ENCODE measurements around the gene CPPED1.

Gene CPPED1

GRCh38 chr16:12658506-12658905 lies 145.2 kb downstream of the CPPED1 start:
- no peaks in the 10 kb centered on the region for H3K9me3 ChIP-seq (ENCODE audit: insufficient read depth, low read length)
- DNase-seq (ENCODE audit: low read depth, low spot score), result no peak
- H3K9ac ChIP-seq (ENCODE audit: insufficient read length, low read depth), result no peak overlapping the region
- no peak for TF ChIP-seq YY1 (IDR thresholded peaks at IDR 0.05; ENCODE audit: insufficient read depth, insufficient read length)
- TF ChIP-seq ZNF274 (IDR thresholded peaks at IDR 0.05; ENCODE audit: low read depth, low read length), result no peak
- no peak for TF ChIP-seq SUZ12 (IDR thresholded peaks at IDR 0.05; ENCODE audit: extremely low read depth, insufficient read depth, insufficient read length)
- no peaks in the 10 kb centered on the region for H3K36me3 ChIP-seq (ENCODE audit: insufficient read depth, insufficient read length, low read length)
- no peaks in the 10 kb centered on the region for H3K4me1 ChIP-seq (ENCODE audit: insufficient read depth, insufficient read length)
- H3K4me3 ChIP-seq (ENCODE audit: insufficient read length, low read depth), result no peak overlapping the region
- no peaks in the 10 kb centered on the region for H3K27me3 ChIP-seq (ENCODE audit: insufficient read depth, insufficient read length)

- TF ChIP-seq YY1 (IDR thresholded peaks at IDR 0.05; ENCODE audit: insufficient read depth, insufficient read length), result no peak
- TF ChIP-seq ZNF274 (IDR thresholded peaks at IDR 0.05; ENCODE audit: low read depth, low read length), result no peak
- no peak for TF ChIP-seq SUZ12 (IDR thresholded peaks at IDR 0.05; ENCODE audit: extremely low read depth, insufficient read depth, insufficient read length)
- Histone ChIP-seq H3K9me3 (ENCODE audit: insufficient read depth, low read length) (no peaks in the 10 kb centered on the region), H3K9ac (ENCODE audit: insufficient read length, low read depth) (no peak overlapping the region), H3K27me3 (ENCODE audit: insufficient read depth, insufficient read length) (no peaks in the 10 kb centered on the region), H3K4me3 (ENCODE audit: insufficient read length, low read depth) (no peak overlapping the region), H3K4me1 (ENCODE audit: insufficient read depth, insufficient read length) (no peaks in the 10 kb centered on the region), H3K36me3 (ENCODE audit: insufficient read depth, insufficient read length, low read length) (no peaks in the 10 kb centered on the region)
- no peak for DNase-seq (ENCODE audit: low read depth, low spot score)
Observed at GRCh38 chr16:12655537-12655936, 148.2 kb downstream of the CPPED1 start.

- DNase-seq (ENCODE audit: low read depth, low spot score), result no peak
- no peaks in the 10 kb centered on the region for H3K4me1 ChIP-seq (ENCODE audit: insufficient read depth, insufficient read length)
- TF ChIP-seq SUZ12 (IDR thresholded peaks at IDR 0.05; ENCODE audit: extremely low read depth, insufficient read depth, insufficient read length) (no peak), YY1 (IDR thresholded peaks at IDR 0.05; ENCODE audit: insufficient read depth, insufficient read length) (no peak), ZNF274 (IDR thresholded peaks at IDR 0.05; ENCODE audit: low read depth, low read length) (no peak)
- H3K4me3 ChIP-seq (ENCODE audit: insufficient read length, low read depth), result no peak overlapping the region
- no peaks in the 10 kb centered on the region for H3K36me3 ChIP-seq (ENCODE audit: insufficient read depth, insufficient read length, low read length)
- no peaks in the 10 kb centered on the region for H3K27me3 ChIP-seq (ENCODE audit: insufficient read depth, insufficient read length)
- H3K9me3 ChIP-seq (ENCODE audit: insufficient read depth, low read length), result no peaks in the 10 kb centered on the region
- H3K9ac ChIP-seq (ENCODE audit: insufficient read length, low read depth), result no peak overlapping the region
Observed at GRCh38 chr16:12653820-12654392, 149.8 kb downstream of the CPPED1 start.

- no peaks in the 10 kb centered on the region for H3K36me3 ChIP-seq (ENCODE audit: insufficient read depth, insufficient read length, low read length)
- no peaks in the 10 kb centered on the region for H3K9me3 ChIP-seq (ENCODE audit: insufficient read depth, low read length)
- no peak overlapping the region for H3K4me3 ChIP-seq (ENCODE audit: insufficient read length, low read depth)
- H3K9ac ChIP-seq (ENCODE audit: insufficient read length, low read depth), result no peak overlapping the region
- no peaks in the 10 kb centered on the region for H3K4me1 ChIP-seq (ENCODE audit: insufficient read depth, insufficient read length)
- no peak for DNase-seq (ENCODE audit: low read depth, low spot score)
- TF ChIP-seq YY1 (IDR thresholded peaks at IDR 0.05; ENCODE audit: insufficient read depth, insufficient read length) (no peak), ZNF274 (IDR thresholded peaks at IDR 0.05; ENCODE audit: low read depth, low read length) (no peak), SUZ12 (IDR thresholded peaks at IDR 0.05; ENCODE audit: extremely low read depth, insufficient read depth, insufficient read length) (no peak)
- no peaks in the 10 kb centered on the region for H3K27me3 ChIP-seq (ENCODE audit: insufficient read depth, insufficient read length)
Observed at GRCh38 chr16:12652924-12653323, 150.8 kb downstream of the CPPED1 start.

GRCh38 chr16:12651765-12652512 lies 151.7 kb downstream of the CPPED1 start:
- Histone ChIP-seq H3K36me3 (ENCODE audit: insufficient read depth, insufficient read length, low read length) (no peaks in the 10 kb centered on the region), H3K9ac (ENCODE audit: insufficient read length, low read depth) (no peak overlapping the region), H3K9me3 (ENCODE audit: insufficient read depth, low read length) (no peaks in the 10 kb centered on the region), H3K27me3 (ENCODE audit: insufficient read depth, insufficient read length) (no peaks in the 10 kb centered on the region), H3K4me3 (ENCODE audit: insufficient read length, low read depth) (no peak overlapping the region), H3K4me1 (ENCODE audit: insufficient read depth, insufficient read length) (no peaks in the 10 kb centered on the region)
- DNase-seq (ENCODE audit: low read depth, low spot score), result no peak
- TF ChIP-seq SUZ12 (IDR thresholded peaks at IDR 0.05; ENCODE audit: extremely low read depth, insufficient read depth, insufficient read length) (no peak), YY1 (IDR thresholded peaks at IDR 0.05; ENCODE audit: insufficient read depth, insufficient read length) (no peak), ZNF274 (IDR thresholded peaks at IDR 0.05; ENCODE audit: low read depth, low read length) (no peak)

- no peaks in the 10 kb centered on the region for H3K36me3 ChIP-seq (ENCODE audit: insufficient read depth, insufficient read length, low read length)
- TF ChIP-seq YY1 (IDR thresholded peaks at IDR 0.05; ENCODE audit: insufficient read depth, insufficient read length), result no peak
Observed at GRCh38 chr16:12649356-12649755, 154.3 kb downstream of the CPPED1 start.

GRCh38 chr16:12646490-12647274 lies 157.0 kb downstream of the CPPED1 start:
- no peaks in the 10 kb centered on the region for H3K9me3 ChIP-seq (ENCODE audit: insufficient read depth, low read length)
- no peak overlapping the region for H3K9ac ChIP-seq (ENCODE audit: insufficient read length, low read depth)
- no peaks in the 10 kb centered on the region for H3K27me3 ChIP-seq (ENCODE audit: insufficient read depth, insufficient read length)
- no peak for DNase-seq (ENCODE audit: low read depth, low spot score)
- no peaks in the 10 kb centered on the region for H3K36me3 ChIP-seq (ENCODE audit: insufficient read depth, insufficient read length, low read length)
- no peak overlapping the region for H3K4me3 ChIP-seq (ENCODE audit: insufficient read length, low read depth)
- no peak for TF ChIP-seq SUZ12 (IDR thresholded peaks at IDR 0.05; ENCODE audit: extremely low read depth, insufficient read depth, insufficient read length)
- TF ChIP-seq ZNF274 (IDR thresholded peaks at IDR 0.05; ENCODE audit: low read depth, low read length), result no peak
- no peak for TF ChIP-seq YY1 (IDR thresholded peaks at IDR 0.05; ENCODE audit: insufficient read depth, insufficient read length)
- H3K4me1 ChIP-seq (ENCODE audit: insufficient read depth, insufficient read length), result no peaks in the 10 kb centered on the region

More at GRCh38 chr16:12649356-12649755, 154.3 kb downstream of the CPPED1 start:
- Histone ChIP-seq H3K27me3 (ENCODE audit: insufficient read depth, insufficient read length) (no peaks in the 10 kb centered on the region), H3K4me1 (ENCODE audit: insufficient read depth, insufficient read length) (no peaks in the 10 kb centered on the region), H3K4me3 (ENCODE audit: insufficient read length, low read depth) (no peak overlapping the region), H3K9me3 (ENCODE audit: insufficient read depth, low read length) (no peaks in the 10 kb centered on the region), H3K9ac (ENCODE audit: insufficient read length, low read depth) (no peak overlapping the region)
- no peak for DNase-seq (ENCODE audit: low read depth, low spot score)
